ENCODE data around the gene MAOB. TPM values are rescaled to one million over a fixed set of nuclear protein-coding genes. Genes with fewer than 3 reads are reported as not detected.

Gene MAOB
- polyA plus RNA-seq, 1 experiment, result not detected

DNA sequence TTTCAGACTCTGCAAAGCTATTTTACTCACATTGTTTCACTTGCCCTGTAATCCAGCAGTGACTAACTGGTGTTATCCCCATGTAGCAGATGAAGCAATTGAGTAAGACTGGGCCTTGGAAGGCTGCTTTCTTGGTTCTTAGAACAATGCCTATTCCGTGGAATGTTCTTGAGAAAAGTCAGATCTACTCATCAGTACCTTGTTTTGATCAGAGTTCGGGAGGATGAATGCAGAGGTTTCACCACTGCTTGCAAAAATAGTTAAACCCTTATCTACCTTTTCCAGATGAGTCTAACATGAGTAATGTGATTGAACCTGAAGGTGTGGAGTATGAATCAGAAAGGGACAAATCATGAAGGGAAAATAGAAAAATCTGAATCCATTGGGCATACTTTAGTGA is 1.8 kb downstream of the MAOB start:
- CTCF ChIA-PET, result no interaction called here
- Histone ChIP-seq H3K27me3 (ENCODE audit: control insufficient read depth, insufficient read depth, low read length) (no peaks in the 10 kb centered on the region; the same call in 1 of the 2 replicates), H3K4me3 (ENCODE audit: low read depth, low read length) (no peak overlapping the region), H3K36me3 (ENCODE audit: control insufficient read depth, insufficient read depth, low read length) (no peaks in the 10 kb centered on the region)
- POLR2A ChIA-PET, result no interaction called here
- TF ChIP-seq, protein P1, sequence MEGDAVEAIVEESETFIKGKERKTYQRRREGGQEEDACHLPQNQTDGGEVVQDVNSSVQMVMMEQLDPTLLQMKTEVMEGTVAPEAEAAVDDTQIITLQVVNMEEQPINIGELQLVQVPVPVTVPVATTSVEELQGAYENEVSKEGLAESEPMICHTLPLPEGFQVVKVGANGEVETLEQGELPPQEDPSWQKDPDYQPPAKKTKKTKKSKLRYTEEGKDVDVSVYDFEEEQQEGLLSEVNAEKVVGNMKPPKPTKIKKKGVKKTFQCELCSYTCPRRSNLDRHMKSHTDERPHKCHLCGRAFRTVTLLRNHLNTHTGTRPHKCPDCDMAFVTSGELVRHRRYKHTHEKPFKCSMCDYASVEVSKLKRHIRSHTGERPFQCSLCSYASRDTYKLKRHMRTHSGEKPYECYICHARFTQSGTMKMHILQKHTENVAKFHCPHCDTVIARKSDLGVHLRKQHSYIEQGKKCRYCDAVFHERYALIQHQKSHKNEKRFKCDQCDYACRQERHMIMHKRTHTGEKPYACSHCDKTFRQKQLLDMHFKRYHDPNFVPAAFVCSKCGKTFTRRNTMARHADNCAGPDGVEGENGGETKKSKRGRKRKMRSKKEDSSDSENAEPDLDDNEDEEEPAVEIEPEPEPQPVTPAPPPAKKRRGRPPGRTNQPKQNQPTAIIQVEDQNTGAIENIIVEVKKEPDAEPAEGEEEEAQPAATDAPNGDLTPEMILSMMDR (IDR thresholded peaks at IDR 0.05; ENCODE audit: insufficient read depth, low read depth, low read length), result no peak
- DNase-seq (ENCODE audit: low read depth), result no peak

DNA sequence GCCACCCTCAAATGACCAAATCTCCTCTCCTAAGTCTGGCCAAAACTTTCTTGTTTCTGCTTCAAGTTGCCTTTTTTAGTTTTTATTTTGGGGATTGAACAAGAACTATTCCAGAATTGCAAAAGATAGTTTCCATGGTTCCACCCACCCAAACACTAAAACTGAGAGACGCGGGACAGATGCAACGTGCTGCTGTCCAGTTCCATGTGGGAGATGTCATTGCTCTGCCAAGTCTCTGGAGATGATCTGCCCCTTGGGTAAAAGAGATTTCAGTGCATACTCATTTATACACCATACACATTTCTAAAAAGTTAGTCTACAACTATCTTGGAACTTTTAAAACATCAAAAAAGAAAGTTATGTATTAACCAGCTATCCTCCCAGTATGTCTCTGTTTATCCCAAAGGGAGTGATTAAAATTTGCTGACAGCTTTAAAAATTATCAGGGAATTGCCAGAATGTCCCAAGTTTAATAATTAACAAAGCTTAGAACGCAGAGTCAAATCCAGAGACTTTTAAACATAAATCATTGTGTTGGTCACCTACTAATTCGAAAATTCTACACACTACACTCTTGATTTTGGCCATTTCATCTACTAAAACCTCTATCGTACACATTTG is 3.2 kb downstream of the MAOB start:
- TF ChIP-seq, protein P1 (IDR thresholded peaks at IDR 0.05; ENCODE audit: insufficient read depth, low read depth, low read length), result no peak
- POLR2A ChIA-PET, result no interaction called here
- no peak for DNase-seq (ENCODE audit: low read depth)

DNA sequence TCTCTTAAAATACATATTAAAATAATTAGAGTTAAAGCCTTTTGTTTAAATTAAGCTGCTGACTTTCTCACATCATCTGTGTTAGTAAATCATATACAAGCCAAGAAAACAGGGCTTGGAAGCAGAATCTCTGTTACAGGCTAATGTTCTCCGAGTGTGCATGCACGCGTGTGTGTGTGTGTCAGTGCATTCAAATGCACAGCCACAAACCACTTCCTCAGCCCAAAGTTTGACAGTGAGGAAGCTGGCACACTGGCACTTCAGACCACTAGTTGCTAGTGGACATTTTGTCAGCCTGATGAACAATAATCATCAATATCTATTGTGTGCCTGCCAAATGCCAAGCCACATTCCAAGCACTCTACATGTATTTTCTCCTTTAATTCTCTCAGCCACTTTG is 5.6 kb downstream of the MAOB start:
- ChIA-PET POLR2A (no interaction called here), CTCF (no interaction called here)
- TF ChIP-seq, protein P1 (IDR thresholded peaks at IDR 0.05; ENCODE audit: insufficient read depth, low read depth, low read length), result no peak

More for the DNA sequence above, 3.2 kb downstream of the MAOB start:
- Histone ChIP-seq H3K36me3 (ENCODE audit: control insufficient read depth, insufficient read depth, low read length) (no peaks in the 10 kb centered on the region), H3K27me3 (ENCODE audit: control insufficient read depth, insufficient read depth, low read length) (no peaks in the 10 kb centered on the region; the same call in 1 of the 2 replicates), H3K4me3 (ENCODE audit: low read depth, low read length) (no peak overlapping the region)
- CTCF ChIA-PET, result no interaction called here

DNA sequence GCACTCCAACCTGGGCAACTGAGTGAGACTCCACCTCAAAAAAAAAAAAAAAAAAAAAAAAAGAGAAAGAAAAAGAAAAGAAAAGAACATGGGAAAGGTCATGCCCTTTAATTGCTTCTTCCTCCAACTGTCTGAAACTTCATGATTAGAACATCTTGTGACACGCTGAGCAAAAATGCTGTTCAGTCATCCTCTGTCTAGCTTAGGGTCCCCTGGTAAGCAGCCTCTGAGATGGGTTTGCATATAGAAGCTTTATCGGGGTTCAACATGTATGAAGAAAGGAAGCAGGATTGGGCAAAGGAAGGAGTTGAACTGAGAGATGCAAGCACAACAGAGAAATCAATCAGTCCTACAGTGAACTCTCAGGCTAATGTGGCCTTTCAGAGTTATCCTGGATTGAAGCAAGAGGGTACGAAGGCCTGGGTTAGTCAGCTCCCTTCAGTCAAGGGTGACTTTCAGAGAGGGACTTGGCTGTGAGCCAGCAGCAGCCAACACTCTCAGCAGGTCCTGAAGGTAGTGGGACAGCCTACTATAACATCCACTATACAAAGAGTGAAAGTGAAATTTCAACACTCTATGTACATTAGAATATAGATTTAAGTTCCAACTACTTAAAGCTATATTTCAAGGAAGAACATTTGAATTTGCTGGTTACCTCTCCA is 11.4 kb downstream of the MAOB start:
- Histone ChIP-seq H3K4me3 (ENCODE audit: low read depth, low read length) (no peak overlapping the region), H3K27me3 (ENCODE audit: control insufficient read depth, insufficient read depth, low read length) (no peaks in the 10 kb centered on the region), H3K36me3 (ENCODE audit: control insufficient read depth, insufficient read depth, low read length) (no peaks in the 10 kb centered on the region)
- ChIA-PET CTCF (no interaction called here), POLR2A (no interaction called here)
- TF ChIP-seq, protein P1 (IDR thresholded peaks at IDR 0.05; ENCODE audit: insufficient read depth, low read depth, low read length), result no peak
- DNase-seq (ENCODE audit: low read depth), result no peak

More for the DNA sequence above, 5.6 kb downstream of the MAOB start:
- no peaks in the 10 kb centered on the region for H3K36me3 ChIP-seq (ENCODE audit: control insufficient read depth, insufficient read depth, low read length)
- H3K4me3 ChIP-seq (ENCODE audit: low read depth, low read length), result no peak overlapping the region
- DNase-seq (ENCODE audit: low read depth), result no peak
- no peaks in the 10 kb centered on the region for H3K27me3 ChIP-seq (ENCODE audit: control insufficient read depth, insufficient read depth, low read length)

DNA sequence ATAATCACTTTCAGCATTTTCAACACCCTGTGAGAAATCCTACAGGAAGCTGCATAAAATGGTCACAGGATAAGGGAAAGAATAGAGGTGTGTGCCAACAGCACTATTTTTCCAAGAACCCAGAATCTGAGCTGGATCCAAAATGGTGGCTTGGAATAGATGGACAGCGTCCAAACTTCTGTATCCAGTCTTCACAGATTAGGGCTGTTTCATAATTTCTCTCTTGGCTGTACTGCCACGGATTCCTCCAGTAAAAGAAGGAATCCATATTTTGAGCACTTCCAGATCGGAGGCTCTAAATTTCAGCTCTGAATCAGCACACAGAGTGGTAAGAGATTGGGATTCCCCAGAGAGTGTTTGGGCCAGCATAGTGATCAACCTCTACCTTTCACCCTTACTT is 12.2 kb downstream of the MAOB start:
- ChIA-PET CTCF (no interaction called here), POLR2A (no interaction called here)
- Histone ChIP-seq H3K36me3 (ENCODE audit: control insufficient read depth, insufficient read depth, low read length) (no peaks in the 10 kb centered on the region), H3K27me3 (ENCODE audit: control insufficient read depth, insufficient read depth, low read length) (no peaks in the 10 kb centered on the region), H3K4me3 (ENCODE audit: low read depth, low read length) (no peak overlapping the region)
- TF ChIP-seq, protein P1 (IDR thresholded peaks at IDR 0.05; ENCODE audit: insufficient read depth, low read depth, low read length), result no peak
- no peak for DNase-seq (ENCODE audit: low read depth)

Data from BJ (cell line).